ENCODE measurements around the gene NTM.

DNA sequence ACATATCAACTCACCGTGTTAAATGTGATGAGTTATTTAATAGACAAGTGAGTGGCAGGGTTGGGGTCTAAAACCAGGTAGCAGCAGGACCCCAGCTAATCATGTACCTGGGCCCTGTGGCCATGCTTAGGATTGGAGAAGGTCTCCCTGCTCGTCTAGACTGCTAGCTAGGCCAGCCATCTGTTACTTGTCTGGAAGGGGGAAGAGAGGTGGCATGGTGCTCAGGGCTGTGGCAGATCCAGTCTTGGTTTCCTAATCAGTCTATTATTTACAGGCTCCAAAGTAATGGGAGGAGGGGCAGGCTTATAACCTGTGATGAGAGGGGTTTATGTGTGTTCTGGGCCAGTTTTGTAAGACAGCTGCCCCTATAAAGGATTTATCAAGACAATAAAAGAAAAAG lies 105.9 kb downstream of the NTM start:
- TF ChIP-seq, protein P1, sequence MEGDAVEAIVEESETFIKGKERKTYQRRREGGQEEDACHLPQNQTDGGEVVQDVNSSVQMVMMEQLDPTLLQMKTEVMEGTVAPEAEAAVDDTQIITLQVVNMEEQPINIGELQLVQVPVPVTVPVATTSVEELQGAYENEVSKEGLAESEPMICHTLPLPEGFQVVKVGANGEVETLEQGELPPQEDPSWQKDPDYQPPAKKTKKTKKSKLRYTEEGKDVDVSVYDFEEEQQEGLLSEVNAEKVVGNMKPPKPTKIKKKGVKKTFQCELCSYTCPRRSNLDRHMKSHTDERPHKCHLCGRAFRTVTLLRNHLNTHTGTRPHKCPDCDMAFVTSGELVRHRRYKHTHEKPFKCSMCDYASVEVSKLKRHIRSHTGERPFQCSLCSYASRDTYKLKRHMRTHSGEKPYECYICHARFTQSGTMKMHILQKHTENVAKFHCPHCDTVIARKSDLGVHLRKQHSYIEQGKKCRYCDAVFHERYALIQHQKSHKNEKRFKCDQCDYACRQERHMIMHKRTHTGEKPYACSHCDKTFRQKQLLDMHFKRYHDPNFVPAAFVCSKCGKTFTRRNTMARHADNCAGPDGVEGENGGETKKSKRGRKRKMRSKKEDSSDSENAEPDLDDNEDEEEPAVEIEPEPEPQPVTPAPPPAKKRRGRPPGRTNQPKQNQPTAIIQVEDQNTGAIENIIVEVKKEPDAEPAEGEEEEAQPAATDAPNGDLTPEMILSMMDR (IDR thresholded peaks at IDR 0.05 in 2 of 3, conservative IDR thresholded peaks at IDR 0.05 in 1 of 3; ENCODE audit: borderline replicate concordance in 1 of 3, insufficient read depth in 1 of 3, low read depth in 2 of 3, low read length in 2 of 3): no peak
- TF ChIP-seq EZH2 (IDR thresholded peaks at IDR 0.05) (no peak), POLR2A (IDR thresholded peaks at IDR 0.05; ENCODE audit: borderline replicate concordance, extremely low read depth, insufficient read depth, insufficient read length) (no peak), RAD21 (IDR thresholded peaks at IDR 0.05; ENCODE audit: low read depth) (no peak), EZH2phosphoT487 (IDR thresholded peaks at IDR 0.05; ENCODE audit: borderline replicate concordance) (no peak), TCF7L2 (IDR thresholded peaks at IDR 0.05; ENCODE audit: borderline replicate concordance, extremely low read depth, insufficient read depth, insufficient read length) (no peak), ZNF274 (IDR thresholded peaks at IDR 0.05; ENCODE audit: low read depth, low read length) (no peak), EGR1 (IDR thresholded peaks at IDR 0.05; ENCODE audit: low read depth) (no peak), SP1 (IDR thresholded peaks at IDR 0.05; ENCODE audit: low read depth) (no peak), ZFX (IDR thresholded peaks at IDR 0.05) (no peak), JUND (IDR thresholded peaks at IDR 0.05) (no peak), YY1 (IDR thresholded peaks at IDR 0.05; ENCODE audit: extremely low read depth, insufficient replicate concordance, low read depth, low read length) (no peak), ELF1 (IDR thresholded peaks at IDR 0.05; ENCODE audit: borderline replicate concordance, low read depth) (no peak)
- TF ChIP-seq, protein P2, sequence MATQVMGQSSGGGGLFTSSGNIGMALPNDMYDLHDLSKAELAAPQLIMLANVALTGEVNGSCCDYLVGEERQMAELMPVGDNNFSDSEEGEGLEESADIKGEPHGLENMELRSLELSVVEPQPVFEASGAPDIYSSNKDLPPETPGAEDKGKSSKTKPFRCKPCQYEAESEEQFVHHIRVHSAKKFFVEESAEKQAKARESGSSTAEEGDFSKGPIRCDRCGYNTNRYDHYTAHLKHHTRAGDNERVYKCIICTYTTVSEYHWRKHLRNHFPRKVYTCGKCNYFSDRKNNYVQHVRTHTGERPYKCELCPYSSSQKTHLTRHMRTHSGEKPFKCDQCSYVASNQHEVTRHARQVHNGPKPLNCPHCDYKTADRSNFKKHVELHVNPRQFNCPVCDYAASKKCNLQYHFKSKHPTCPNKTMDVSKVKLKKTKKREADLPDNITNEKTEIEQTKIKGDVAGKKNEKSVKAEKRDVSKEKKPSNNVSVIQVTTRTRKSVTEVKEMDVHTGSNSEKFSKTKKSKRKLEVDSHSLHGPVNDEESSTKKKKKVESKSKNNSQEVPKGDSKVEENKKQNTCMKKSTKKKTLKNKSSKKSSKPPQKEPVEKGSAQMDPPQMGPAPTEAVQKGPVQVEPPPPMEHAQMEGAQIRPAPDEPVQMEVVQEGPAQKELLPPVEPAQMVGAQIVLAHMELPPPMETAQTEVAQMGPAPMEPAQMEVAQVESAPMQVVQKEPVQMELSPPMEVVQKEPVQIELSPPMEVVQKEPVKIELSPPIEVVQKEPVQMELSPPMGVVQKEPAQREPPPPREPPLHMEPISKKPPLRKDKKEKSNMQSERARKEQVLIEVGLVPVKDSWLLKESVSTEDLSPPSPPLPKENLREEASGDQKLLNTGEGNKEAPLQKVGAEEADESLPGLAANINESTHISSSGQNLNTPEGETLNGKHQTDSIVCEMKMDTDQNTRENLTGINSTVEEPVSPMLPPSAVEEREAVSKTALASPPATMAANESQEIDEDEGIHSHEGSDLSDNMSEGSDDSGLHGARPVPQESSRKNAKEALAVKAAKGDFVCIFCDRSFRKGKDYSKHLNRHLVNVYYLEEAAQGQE (IDR thresholded peaks at IDR 0.05; ENCODE audit: low read depth): no peak

Measured in HCT116 (cell line).